ENCODE data around the gene ULK3.

ULK3 gene

GRCh38 chr15:74822233-74822632, 20.7 kb downstream of the ULK3 start:
- DNase-seq (ENCODE audit: low read depth) = no peak

DNA sequence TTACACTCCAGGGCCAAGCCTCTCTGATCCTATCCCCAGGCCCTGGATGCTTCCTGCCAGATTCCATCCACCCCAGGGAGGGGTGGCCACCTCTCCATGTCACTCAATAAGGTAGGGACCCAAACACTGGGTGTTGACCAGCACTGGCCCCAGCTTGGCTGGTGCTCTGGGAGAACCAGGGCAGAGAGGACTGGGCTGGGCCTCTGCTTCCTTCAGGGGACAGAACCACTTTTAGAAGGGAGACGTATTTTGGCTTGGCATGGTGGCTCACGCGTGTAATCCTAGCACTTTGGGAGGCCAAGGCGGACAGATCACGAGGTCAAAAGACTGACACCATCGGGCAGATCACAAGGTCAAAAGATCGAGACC, 21.2 kb downstream of the ULK3 start:
- no peak for DNase-seq (ENCODE audit: low read depth)

GRCh38 chr15:74821091-74821789, 21.7 kb downstream of the ULK3 start:
- DNase-seq (ENCODE audit: low read depth) = no peak

GRCh38 chr15:74820056-74820455, 22.9 kb downstream of the ULK3 start:
- DNase-seq (ENCODE audit: low read depth) = no peak

DNA sequence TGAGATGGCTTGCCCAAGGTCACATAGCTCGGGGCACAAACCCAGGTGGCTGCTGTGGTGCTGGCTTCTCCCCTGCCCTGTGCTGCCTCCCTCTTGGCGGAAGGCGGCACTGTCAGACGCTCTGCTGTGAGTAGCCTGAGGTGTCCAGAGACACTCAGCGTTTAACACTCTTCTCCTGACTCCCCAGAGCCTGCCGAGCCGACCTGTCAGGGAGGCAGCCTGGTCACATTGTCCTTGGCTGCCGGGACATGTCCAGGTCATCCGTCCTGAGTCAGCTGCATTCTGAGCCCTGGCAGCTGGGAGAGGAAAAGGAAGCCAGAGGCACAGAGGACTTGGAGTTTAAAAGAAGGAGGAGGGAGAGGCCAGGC, 25.6 kb downstream of the ULK3 start:
- DNase-seq (ENCODE audit: low read depth) = no peak

GRCh38 chr15:74816624-74817369, 26.2 kb downstream of the ULK3 start:
- DNase-seq (ENCODE audit: low read depth) = no peak

DNA sequence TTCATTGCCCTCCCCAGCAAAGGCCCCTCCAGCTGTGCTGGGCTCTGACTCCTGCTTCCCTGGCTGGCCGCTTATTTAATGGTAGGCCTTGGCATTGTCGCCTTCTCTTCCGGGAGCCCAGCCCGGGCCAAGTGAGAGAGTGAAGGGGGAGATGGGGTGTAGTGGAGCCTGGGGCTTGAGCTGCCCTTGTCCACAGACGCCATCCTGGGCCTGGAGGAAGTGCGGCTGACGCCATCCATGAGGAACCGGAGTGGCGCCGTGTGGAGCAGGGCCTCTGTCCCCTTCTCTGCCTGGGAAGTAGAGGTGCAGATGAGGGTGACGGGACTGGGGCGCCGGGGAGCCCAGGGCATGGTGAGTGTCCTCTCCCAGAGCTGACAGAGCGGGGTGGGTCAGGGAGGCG, 27.0 kb downstream of the ULK3 start:
- DNase-seq (ENCODE audit: low read depth) = no peak

DNA sequence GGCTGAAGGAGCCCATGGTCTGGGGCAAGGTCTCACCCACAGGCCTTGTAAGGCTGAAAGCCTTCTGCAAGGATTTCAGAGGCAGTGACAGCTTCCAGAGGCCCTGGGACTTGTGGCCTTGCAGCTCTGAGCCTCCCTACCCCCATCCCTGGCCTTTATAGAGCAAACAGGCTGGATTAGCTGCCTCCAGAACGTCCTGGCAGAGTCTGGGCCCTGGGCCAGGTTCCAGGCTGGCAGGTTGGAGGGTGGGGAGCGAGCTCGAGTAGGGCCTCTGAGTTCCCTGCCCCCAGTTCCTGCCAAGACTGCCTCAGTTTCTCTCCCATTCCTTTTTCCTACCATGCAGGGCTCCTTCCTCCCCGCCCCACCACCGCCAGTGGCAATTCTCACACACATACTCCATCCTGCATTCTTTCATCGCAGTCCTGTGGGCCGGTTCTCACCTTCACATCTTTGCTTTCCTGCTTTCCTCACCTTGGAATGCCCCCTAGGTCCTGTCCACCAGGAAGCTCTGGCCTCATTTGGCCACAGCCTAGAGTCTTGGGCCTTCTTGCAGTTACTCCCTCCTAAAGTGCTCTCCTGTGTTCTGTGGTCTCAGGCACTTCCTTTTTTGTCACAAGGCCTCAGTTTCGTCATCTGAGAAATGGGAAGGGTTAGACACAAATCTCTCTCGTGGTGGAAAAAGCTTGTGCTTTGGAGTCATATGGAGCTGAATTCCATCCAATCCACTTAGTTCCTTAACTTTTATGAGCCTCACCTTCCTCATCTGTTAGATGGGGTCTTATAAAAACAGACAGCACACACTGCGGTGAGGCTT, 27.6 kb downstream of the ULK3 start:
- DNase-seq (ENCODE audit: low read depth) = no peak

- no peak for DNase-seq (ENCODE audit: low read depth)
Measured at GRCh38 chr15:74812533-74812932, 30.4 kb downstream of the ULK3 start, which contains the start of gene LMAN1L. Gene LMAN1L, plus strand, starts transcription at chr15:74812835. Its CDS starts 20 bp downstream, at chr15:74812855.

DNA sequence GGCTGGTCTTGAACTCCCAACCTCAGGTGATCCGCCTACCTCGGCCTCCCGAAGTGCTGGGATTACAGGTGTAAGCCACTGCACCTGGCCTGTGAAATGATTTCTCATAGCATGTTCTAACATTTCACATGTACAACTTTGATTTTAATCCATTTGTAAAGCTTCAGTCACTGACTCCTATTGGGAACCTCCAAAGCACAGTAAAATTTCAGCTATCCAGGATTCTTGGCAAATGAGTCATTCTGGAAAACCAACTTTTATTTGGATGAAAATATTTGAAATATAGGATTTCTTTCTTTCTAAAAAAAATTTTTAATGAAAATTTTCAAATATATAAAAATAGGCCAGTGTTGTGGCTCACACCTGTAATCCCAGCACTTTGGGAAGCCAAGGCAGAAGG, 33.0 kb downstream of the ULK3 start:
- DNase-seq (ENCODE audit: low read depth) = no peak

DNA sequence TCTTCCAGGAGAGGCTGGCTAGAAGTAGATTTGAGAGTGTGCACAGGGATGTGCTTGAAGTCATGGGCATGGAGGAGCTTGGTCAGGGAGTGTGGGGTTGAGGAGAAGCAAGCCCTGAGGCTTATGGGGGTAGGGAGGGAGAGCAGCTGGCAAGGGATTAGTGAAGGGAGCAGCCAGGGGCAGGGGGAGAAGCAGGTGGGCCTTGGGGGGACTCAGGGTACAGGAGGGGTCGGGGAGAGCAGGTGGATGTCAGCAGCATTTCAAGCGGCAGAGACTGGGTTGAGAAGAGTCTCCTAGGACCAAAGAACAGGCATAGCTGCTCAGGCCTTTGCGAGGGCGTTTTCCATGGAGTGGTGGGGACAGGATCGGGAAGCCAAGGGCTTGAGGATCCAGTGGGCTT, 33.7 kb downstream of the ULK3 start:
- DNase-seq (ENCODE audit: low read depth) = no peak

- no peak for DNase-seq (ENCODE audit: low read depth)
Measured at GRCh38 chr15:74808840-74809229, 34.1 kb downstream of the ULK3 start.

DNA sequence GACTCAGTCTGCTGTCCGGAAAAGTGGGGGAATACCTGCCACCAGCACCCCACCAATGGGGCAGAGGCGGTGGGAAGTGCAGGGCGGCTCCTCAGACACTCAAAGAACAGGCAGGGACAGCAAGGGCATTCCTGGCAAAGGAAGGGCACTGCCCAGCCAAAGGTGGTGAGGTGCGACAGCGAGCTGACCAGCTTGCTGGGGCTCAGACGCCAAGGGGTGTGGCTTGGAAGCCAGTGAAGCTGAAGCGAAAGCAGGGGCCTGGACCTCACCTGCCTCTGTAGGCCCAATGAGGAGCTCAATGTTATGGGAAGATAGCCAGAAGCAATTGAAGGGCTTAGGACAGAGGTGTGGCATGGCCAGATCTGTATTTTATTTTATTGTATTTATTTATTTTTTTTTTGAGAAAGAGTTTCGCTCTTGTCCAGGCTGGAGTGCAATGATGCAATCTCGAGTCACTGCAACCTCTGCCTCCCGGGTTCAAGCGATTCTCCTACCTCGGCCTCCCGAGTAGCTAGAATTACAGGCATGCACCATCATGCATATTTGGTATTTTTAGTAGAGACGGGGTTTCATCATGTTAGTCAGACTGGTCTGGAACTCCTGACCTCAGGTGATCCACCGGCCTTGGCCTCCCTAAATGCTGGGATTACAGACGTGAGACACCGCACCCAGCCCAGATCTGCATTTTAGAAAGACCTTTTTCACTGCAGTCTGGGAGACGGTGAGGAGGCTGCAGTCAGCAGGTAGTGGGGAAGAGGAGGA, 34.7 kb downstream of the ULK3 start:
- DNase-seq (ENCODE audit: low read depth) = no peak

DNA sequence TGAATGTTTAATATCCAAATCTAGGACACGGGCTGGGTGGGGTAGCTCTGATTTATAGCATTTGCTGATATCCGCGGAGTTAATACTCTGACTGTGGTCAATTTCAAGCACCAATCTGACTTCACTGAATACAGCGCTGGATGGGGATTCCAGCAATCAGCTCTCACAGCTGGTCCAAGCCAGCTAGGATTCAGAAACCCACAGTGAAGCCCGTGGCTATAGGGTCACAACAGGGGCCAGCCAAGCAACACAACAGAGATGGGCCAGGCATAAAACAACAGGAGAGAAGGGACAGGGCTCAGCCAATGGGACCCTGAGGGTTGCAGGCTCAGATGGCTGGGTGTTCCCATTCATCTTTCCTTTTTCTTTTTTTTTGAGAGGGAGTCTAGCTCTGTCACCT, 35.7 kb downstream of the ULK3 start:
- DNase-seq (ENCODE audit: low read depth) = peak; percentile 42

DNA sequence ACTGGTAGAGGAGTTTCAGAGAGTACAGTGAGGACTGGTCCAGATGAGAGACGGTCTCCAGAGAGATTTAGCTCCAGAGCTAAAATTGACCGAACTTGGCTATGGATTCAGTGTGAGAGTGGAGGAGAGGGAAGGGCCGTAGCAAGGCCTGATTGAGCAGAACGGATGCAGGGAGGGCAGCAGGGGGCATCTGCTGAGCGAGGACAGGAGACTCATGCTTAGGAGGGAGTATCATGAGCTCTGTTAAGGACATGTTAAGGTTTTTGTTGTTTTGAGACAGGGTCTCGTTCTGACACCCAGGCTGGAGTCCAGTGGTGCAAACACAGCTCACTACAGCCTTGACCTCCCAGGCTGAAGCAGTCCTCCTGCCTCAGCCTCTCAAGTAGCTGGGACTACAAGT, 38.0 kb downstream of the ULK3 start:
- no peak for DNase-seq (ENCODE audit: low read depth)

GRCh38 chr15:74802862-74803447, 40.0 kb downstream of the ULK3 start:
- DNase-seq (ENCODE audit: low read depth) = no peak

- no peak for DNase-seq (ENCODE audit: low read depth)
Measured at GRCh38 chr15:74802290-74802689, 40.7 kb downstream of the ULK3 start.

DNA sequence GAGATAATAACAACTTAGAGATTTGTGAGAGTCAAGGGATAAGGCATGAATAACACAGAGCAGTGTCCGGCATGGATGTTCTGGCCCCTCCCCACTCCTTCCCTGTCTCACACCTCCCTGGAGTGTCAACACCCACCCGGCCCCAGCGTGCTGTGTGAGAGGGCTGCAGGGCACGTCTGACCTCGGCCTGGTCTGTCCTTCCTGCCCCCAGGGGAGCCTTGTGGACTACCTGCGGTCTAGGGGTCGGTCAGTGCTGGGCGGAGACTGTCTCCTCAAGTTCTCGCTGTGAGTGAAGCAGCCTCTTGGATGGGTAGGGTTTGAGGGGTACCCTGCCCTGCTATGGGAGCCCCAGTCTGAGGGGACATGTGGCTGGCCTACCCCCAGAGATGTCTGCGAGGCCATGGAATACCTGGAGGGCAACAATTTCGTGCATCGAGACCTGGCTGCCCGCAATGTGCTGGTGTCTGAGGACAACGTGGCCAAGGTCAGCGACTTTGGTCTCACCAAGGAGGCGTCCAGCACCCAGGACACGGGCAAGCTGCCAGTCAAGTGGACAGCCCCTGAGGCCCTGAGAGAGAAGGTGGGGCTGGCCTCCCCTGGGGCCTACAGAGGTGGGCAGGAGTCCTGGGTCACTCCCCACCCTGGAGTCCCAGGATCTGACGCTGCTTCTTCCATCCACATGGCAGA, 41.5 kb downstream of the ULK3 start:
- no peak for DNase-seq (ENCODE audit: low read depth)

DNA sequence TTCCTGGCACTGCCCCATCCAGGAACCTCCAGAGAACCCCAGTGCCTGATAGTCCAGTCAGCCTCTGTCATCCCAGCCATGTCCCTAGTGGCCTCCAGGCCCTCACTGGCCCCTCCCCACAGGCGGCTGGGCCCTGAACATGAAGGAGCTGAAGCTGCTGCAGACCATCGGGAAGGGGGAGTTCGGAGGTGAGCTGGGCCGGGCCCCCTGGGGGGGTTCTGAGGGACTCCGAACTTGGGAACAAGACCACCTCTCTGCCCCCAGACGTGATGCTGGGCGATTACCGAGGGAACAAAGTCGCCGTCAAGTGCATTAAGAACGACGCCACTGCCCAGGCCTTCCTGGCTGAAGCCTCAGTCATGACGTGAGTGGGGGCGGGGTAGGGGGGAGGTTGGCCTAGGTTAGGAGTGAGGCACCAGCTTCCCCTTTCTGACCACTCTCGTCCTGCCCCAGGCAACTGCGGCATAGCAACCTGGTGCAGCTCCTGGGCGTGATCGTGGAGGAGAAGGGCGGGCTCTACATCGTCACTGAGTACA, 42.3 kb downstream of the ULK3 start:
- DNase-seq (ENCODE audit: low read depth) = no peak

GRCh38 chr15:74799856-74800558, 42.9 kb downstream of the ULK3 start:
- DNase-seq (ENCODE audit: low read depth) = peak; percentile 43
